ENCODE data around the gene CROCC2.

The CROCC2 gene

GRCh38 chr2:240960309-240960970, 54.3 kb downstream of the CROCC2 start:
- Histone ChIP-seq H3K4me1 (ENCODE audit: control insufficient read depth, insufficient read depth, low read length, poor library complexity, severe bottlenecking) (no peaks in the 10 kb centered on the region), H3K36me3 (ENCODE audit: control insufficient read depth, insufficient read depth, low read length) (no peaks in the 10 kb centered on the region), H3K4me3 (ENCODE audit: insufficient read depth, low read depth, low read length, poor library complexity, severe bottlenecking) (no peak overlapping the region), H3K27me3 (replicated peaks; ENCODE audit: control insufficient read depth, insufficient read depth, low read length, poor library complexity, severe bottlenecking) (peaks cover 6% of the 10 kb centered on the region), H3K9me3 (ENCODE audit: control insufficient read depth, low read length) (no peaks in the 10 kb centered on the region), H3K27ac (ENCODE audit: insufficient read depth, low read length, poor library complexity, severe bottlenecking) (no peak overlapping the region)
- no peak for DNase-seq

GRCh38 chr2:240960971-240961876, 55.1 kb downstream of the CROCC2 start:
- no peak for DNase-seq
- H3K27me3 ChIP-seq (replicated peaks; ENCODE audit: control insufficient read depth, insufficient read depth, low read length, poor library complexity, severe bottlenecking), result peaks cover 6% of the 10 kb centered on the region
- no peaks in the 10 kb centered on the region for H3K36me3 ChIP-seq (ENCODE audit: control insufficient read depth, insufficient read depth, low read length)
- no peak overlapping the region for H3K27ac ChIP-seq (ENCODE audit: insufficient read depth, low read length, poor library complexity, severe bottlenecking)
- H3K9me3 ChIP-seq (ENCODE audit: control insufficient read depth, low read length), result no peaks in the 10 kb centered on the region
- H3K4me1 ChIP-seq (ENCODE audit: control insufficient read depth, insufficient read depth, low read length, poor library complexity, severe bottlenecking), result no peaks in the 10 kb centered on the region
- no peak overlapping the region for H3K4me3 ChIP-seq (ENCODE audit: insufficient read depth, low read depth, low read length, poor library complexity, severe bottlenecking)

- Histone ChIP-seq H3K27me3 (replicated peaks; ENCODE audit: control insufficient read depth, insufficient read depth, low read length, poor library complexity, severe bottlenecking) (peaks cover under 1% of the 10 kb centered on the region), H3K4me3 (ENCODE audit: insufficient read depth, low read depth, low read length, poor library complexity, severe bottlenecking) (no peak overlapping the region), H3K36me3 (ENCODE audit: control insufficient read depth, insufficient read depth, low read length) (no peaks in the 10 kb centered on the region), H3K9me3 (ENCODE audit: control insufficient read depth, low read length) (no peaks in the 10 kb centered on the region), H3K4me1 (ENCODE audit: control insufficient read depth, insufficient read depth, low read length, poor library complexity, severe bottlenecking) (no peaks in the 10 kb centered on the region), H3K27ac (ENCODE audit: insufficient read depth, low read length, poor library complexity, severe bottlenecking) (no peak overlapping the region)
- no peak for DNase-seq
These were observed 55.8 kb downstream of the CROCC2 start for GRCh38 chr2:240961910-240962299.

GRCh38 chr2:240962300-240963064, 56.3 kb downstream of the CROCC2 start:
- H3K27me3 ChIP-seq (replicated peaks; ENCODE audit: control insufficient read depth, insufficient read depth, low read length, poor library complexity, severe bottlenecking), result no peaks in the 10 kb centered on the region
- H3K4me1 ChIP-seq (ENCODE audit: control insufficient read depth, insufficient read depth, low read length, poor library complexity, severe bottlenecking), result no peaks in the 10 kb centered on the region

GRCh38 chr2:240963065-240963867, 57.1 kb downstream of the CROCC2 start:
- H3K4me1 ChIP-seq (ENCODE audit: control insufficient read depth, insufficient read depth, low read length, poor library complexity, severe bottlenecking), result no peaks in the 10 kb centered on the region
- H3K27ac ChIP-seq (ENCODE audit: insufficient read depth, low read length, poor library complexity, severe bottlenecking), result no peak overlapping the region
- no peak for DNase-seq
- no peaks in the 10 kb centered on the region for H3K9me3 ChIP-seq (ENCODE audit: control insufficient read depth, low read length)
- H3K4me3 ChIP-seq (ENCODE audit: insufficient read depth, low read depth, low read length, poor library complexity, severe bottlenecking), result no peak overlapping the region
- no peaks in the 10 kb centered on the region for H3K27me3 ChIP-seq (replicated peaks; ENCODE audit: control insufficient read depth, insufficient read depth, low read length, poor library complexity, severe bottlenecking)
- H3K36me3 ChIP-seq (ENCODE audit: control insufficient read depth, insufficient read depth, low read length), result no peaks in the 10 kb centered on the region

More at GRCh38 chr2:240962300-240963064, 56.3 kb downstream of the CROCC2 start:
- no peaks in the 10 kb centered on the region for H3K9me3 ChIP-seq (ENCODE audit: control insufficient read depth, low read length)
- H3K27ac ChIP-seq (ENCODE audit: insufficient read depth, low read length, poor library complexity, severe bottlenecking), result no peak overlapping the region
- no peaks in the 10 kb centered on the region for H3K36me3 ChIP-seq (ENCODE audit: control insufficient read depth, insufficient read depth, low read length)
- no peak overlapping the region for H3K4me3 ChIP-seq (ENCODE audit: insufficient read depth, low read depth, low read length, poor library complexity, severe bottlenecking)
- no peak for DNase-seq

- H3K4me3 ChIP-seq (ENCODE audit: insufficient read depth, low read depth, low read length, poor library complexity, severe bottlenecking), result no peak overlapping the region
- H3K27me3 ChIP-seq (replicated peaks; ENCODE audit: control insufficient read depth, insufficient read depth, low read length, poor library complexity, severe bottlenecking), result no peaks in the 10 kb centered on the region
- DNase-seq, result no peak
- H3K9me3 ChIP-seq (ENCODE audit: control insufficient read depth, low read length), result no peaks in the 10 kb centered on the region
- no peaks in the 10 kb centered on the region for H3K36me3 ChIP-seq (ENCODE audit: control insufficient read depth, insufficient read depth, low read length)
- no peak overlapping the region for H3K27ac ChIP-seq (ENCODE audit: insufficient read depth, low read length, poor library complexity, severe bottlenecking)
- H3K4me1 ChIP-seq (ENCODE audit: control insufficient read depth, insufficient read depth, low read length, poor library complexity, severe bottlenecking), result no peaks in the 10 kb centered on the region
These were observed 58.0 kb downstream of the CROCC2 start for GRCh38 chr2:240963868-240964703.

- Histone ChIP-seq H3K27ac (ENCODE audit: insufficient read depth, low read length, poor library complexity, severe bottlenecking) (no peak overlapping the region), H3K4me3 (ENCODE audit: insufficient read depth, low read depth, low read length, poor library complexity, severe bottlenecking) (no peak overlapping the region), H3K9me3 (ENCODE audit: control insufficient read depth, low read length) (no peaks in the 10 kb centered on the region), H3K36me3 (ENCODE audit: control insufficient read depth, insufficient read depth, low read length) (no peaks in the 10 kb centered on the region), H3K4me1 (ENCODE audit: control insufficient read depth, insufficient read depth, low read length, poor library complexity, severe bottlenecking) (no peaks in the 10 kb centered on the region), H3K27me3 (replicated peaks; ENCODE audit: control insufficient read depth, insufficient read depth, low read length, poor library complexity, severe bottlenecking) (no peaks in the 10 kb centered on the region)
- DNase-seq, result no peak
These were observed 58.7 kb downstream of the CROCC2 start for GRCh38 chr2:240964704-240965295.

GRCh38 chr2:240965296-240965904, 59.3 kb downstream of the CROCC2 start:
- no peaks in the 10 kb centered on the region for H3K27me3 ChIP-seq (replicated peaks; ENCODE audit: control insufficient read depth, insufficient read depth, low read length, poor library complexity, severe bottlenecking)
- no peak overlapping the region for H3K4me3 ChIP-seq (ENCODE audit: insufficient read depth, low read depth, low read length, poor library complexity, severe bottlenecking)
- H3K36me3 ChIP-seq (ENCODE audit: control insufficient read depth, insufficient read depth, low read length), result no peaks in the 10 kb centered on the region
- H3K4me1 ChIP-seq (ENCODE audit: control insufficient read depth, insufficient read depth, low read length, poor library complexity, severe bottlenecking), result no peaks in the 10 kb centered on the region
- no peak for DNase-seq
- H3K9me3 ChIP-seq (ENCODE audit: control insufficient read depth, low read length), result no peaks in the 10 kb centered on the region
- no peak overlapping the region for H3K27ac ChIP-seq (ENCODE audit: insufficient read depth, low read length, poor library complexity, severe bottlenecking)

Measured in effector memory CD4-positive, alpha-beta T cell (primary cell).